Stimulated activated CD8-positive, alpha-beta memory T cell treated with anti-CD3 and anti-CD28 coated beads, Interleukin-12 subunit alpha, Interleukin-12 subunit beta, amount 100 ng/mL, for 24 hours (primary cell): Measurements from ENCODE around the gene ITPA.

Experiments used
- DNase-seq: peaks from one replicate; pipeline ENCODE4 v3.0.0-alpha.2; 2020; ENCODE audit errors: extremely low read depth

The ITPA gene

DNA sequence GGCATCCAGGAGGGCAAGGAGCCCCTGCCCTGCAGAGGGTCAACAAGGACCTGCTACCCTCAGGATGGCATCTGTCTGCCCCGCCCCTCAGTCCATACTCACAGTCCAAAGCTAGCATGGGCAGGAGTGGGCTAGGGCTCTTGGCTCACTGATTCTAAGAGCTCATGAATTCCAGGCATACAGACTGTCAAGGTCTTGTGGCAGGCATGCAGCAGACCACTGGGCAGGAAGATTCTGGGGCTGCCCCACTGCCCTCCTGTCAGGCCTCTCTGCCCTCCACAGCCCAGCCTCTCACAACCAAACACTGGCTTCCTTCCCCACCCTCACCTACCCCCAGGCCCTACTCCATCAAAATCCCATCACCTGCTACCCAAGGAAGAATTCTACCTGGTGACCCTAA is 35.3 kb downstream of the ITPA start:
- no peak for DNase-seq

DNA sequence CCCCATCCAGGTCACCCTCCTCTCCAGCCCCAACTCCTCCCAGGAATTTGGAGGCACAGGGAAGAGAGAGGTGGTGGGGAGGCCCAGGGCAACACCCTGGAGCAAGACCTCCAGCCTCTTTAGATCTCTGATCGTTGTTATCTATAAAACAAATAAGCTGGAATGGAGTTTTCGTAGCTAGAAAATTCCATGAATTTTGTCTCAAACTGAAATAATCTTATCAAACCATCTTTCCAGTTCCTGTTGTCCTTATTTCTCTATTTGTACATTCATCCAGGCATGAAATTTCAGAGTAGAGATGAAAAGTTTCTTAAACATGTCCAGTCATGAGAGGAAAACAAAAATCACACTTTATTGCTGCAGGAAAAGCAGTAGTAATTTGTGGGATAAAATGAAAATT is 35.9 kb downstream of the ITPA start:
- no peak for DNase-seq

DNA sequence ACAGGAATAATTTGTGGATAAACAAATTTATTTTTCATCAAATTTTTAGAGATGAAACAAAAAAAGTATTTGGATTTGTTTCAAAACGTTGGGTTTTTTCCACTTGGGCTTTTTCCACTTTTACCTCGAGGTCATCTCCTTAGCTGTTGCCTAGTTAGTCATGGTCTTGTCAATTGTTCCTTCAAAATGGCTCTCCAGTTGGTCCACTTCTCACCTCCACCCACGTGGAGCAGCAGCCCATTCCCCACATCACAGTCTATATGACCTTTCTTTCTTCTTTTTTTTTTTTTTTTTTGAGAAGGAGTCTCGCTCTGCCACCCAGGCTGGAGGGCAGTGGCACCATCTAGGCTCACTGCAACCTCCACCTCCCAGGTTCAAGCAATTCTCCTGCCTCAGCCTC is 36.4 kb downstream of the ITPA start:
- DNase-seq: no peak

DNA sequence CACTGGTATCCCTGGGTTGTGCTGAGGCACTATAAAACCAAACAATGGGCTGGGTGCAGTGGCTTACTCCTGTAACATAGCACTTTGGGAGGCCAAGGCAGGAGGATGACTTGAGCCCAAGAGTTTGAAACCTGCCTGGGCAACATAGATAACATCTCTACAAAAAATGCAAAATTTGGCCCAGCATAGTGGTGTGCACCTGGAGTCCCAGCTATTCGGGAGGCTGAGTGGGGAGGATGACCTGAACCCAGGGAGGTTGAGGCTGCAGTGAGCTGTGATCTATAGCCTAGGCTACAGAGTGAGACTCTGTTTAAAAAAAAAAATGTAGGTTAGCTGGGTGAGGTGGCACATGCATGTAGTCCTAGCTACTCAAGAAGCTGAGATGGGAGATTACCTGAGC is 37.4 kb downstream of the ITPA start:
- no peak for DNase-seq

DNA sequence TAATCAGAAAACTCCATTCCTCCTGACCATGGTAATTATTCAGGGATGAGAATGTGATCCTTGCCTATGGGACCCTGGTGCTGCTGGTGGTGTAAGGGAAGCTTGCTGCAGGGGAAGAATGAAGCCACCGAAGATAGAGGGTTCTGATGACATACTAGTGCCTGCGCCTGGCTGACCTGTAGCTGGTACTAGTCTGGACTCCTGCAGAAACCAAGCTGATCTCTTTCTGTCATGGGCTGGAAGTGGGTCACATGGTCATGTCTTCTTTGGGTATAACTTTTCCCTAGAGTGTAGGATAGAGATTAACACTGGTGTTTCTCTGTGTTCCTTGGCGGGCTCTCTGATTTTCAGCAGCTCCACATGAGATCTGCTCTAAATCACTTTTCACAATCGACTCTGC is 38.3 kb downstream of the ITPA start:
- DNase-seq: no peak

DNA sequence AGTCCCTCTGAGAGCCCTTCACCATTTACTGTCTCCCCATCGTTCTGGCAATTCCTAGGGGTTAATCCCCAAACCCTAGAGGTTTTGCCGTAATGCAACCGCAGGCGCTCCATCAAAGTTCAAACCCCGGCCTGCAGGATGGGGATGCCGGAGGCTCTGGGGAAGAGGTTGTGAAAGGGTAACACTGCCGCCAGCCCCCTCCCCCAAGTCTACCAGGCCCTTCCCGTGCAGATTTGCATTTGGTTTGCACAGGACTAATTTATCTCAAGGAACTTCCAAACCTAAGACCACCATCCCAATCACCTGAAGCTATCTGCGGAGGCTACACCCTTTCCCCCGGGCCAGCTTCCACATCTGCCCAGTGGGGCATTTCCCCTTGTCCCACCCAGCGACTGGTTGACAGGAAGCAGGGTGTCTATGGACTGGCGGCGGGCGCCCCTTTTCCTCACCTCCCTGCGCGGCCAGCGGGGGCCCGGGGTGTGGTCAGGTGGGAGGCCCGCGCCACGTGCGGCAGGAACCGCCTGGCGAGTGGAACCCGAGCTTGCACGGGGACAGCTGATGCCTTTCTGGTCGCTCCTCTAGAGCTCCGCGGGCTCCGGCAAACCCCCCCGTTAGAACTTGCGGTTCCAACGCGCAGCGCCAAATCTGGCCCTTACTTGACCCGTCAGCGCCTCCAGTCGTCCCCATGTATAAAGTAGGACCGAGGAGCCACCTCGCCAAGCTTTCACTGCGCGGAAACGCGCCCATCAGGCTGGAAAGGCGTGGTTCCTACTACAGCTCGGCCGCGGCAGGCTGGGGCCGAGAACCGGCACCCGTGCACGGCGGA is 39.1 kb downstream of the ITPA start:
- DNase-seq: no peak

DNA sequence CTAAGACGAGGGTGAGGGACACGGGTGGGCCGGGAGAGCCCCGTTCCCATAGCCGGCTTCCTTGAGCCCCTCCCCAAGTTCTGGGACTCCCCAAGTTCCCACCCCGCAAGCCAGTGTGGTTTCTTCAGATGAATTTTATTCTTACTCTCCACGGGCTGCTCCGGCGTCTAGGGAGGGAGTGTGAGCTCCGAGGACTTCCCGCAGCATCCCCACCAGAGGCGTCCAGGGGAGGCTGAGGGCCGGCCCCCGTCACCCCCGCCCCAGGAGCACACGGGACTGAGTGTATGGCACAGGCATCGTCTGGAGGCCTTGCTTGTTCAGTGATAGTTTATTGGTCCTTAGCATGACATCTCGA is 39.7 kb downstream of the ITPA start:
- DNase-seq: no peak

DNA sequence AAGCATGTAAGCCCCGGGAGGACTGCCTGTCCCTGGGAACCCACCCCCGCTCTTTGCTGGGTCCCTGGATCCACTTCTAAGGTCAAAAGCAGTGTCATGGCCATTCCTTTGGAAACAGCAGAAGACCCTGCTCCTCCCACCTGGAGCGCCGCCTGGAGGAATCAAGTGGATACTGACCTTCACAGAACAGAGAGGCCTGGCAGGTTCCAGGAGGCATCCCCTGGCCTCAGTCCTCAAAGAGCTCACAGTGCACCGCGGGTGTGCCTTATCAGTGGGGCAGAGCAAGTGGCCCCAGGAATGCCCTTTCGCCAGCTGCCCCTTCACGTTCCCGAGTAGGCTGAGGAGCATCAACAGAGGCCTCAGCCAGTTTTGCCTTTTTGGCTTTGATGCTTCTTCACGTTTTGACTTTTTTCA is 40.8 kb downstream of the ITPA start:
- no peak for DNase-seq

DNA sequence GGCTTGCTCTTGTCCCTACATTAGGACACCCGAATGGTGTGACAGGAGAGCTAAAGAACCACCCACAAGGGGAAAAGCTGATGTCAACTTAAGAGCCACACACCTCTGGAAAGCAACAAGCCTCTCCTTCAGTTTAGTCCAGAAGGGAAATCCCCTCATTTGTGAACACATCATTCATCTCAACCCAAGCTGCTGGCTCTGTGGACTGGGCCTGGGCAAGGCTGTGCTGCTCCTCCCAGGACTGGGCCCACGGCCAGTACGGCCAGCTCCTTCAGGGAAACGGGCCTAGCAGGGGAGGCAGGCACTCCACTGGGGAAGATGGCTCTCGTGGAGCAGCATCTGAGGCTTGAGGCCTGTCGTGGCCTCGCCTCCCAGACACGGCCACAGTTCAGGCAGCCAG is 42.5 kb downstream of the ITPA start:
- DNase-seq: no peak

DNA sequence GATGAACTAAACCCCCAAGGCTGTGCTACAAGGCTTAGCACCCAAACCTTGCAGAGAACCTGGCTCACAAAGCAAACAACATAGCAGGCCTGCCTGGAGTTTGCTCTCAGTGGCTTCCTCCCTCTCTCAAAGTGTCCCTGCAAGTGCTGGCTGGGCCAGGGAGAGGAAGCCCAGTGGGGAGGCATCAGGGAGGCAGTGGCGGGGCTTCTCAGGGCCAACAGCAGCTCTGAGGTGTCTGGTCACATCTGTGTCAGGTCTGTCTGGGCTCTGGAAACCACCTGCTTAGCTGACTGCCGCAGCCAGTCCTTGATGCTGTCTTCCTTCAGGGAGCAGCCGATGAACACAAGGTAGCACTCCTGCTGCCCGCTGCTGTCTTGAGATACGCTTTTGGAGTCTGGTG is 46.4 kb downstream of the ITPA start:
- DNase-seq: no peak

DNA sequence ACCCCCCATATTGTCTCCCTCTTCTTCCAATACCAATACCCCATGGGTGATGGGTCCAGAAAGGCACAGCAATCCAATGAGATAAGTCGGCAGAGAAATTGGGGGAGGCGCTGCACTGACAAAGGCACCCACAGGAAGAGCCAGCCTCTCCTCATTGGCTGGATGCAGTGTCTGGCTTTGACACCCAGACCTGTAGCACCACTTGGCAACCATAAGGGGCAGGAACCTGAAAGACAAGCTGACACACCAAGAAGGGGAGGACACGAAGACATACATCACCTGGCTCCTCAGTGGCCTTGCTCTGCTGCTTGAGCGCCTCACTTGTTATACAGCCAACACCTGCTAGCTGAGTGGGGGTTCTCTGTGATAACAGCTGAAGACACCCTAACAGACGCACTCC is 49.1 kb downstream of the ITPA start:
- no peak for DNase-seq

DNA sequence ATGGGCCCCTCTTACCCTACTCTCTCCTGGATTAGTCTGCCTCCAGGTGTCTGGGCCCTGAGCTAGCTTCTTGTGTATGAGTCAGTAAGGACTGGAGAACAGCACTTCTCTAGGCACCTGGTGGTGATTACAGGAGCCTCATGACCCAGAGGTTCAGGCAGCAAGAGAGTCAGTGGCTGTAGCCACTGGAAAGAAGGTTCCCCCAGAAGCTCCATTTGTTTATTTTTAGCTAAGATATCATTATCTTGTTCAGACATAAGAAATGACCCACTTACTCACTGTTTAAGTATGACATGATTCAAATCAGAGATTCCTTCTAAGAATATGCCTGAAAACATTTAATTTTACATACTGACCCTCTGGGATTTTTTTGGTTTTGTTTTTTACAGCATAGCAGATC is 53.3 kb downstream of the ITPA start:
- no peak for DNase-seq

DNA sequence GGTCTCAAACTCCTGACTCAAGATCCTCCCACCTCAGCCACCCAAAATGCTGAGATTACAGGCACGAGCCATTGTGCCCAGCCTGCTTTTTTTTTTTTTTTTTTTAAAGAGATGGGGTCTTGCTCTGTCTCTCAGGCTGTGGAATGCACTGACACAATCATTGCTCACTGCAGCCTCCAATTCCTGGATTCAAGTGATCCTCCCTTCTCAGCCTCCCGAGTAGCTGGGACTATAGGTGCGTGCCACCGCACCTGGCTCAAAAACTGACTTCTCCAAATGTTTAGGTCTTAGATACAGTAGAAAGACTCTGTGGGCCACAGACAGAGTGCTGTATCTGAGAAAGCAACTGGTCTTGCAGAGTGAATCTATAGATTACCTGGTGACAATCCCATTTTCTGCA is 60.8 kb downstream of the ITPA start:
- DNase-seq: no peak

DNA sequence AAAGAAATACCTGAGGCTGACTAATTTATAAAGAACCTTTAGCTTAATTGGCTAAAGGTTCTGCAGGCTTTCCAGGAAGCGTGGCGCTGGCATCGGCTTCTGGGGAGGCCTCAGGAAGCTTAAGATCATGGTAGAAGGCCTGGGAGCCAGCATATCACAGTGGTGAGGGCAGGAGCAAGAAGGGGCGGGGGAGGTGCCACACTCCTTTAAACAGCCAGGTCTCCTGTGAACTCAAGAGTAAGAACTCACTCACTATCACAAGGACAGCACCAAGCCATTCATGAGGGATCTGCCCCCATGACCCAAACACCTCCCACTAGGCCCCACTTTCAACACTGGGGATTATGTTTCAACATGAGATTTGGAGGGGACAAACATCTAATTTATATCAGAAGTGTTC is 64.1 kb downstream of the ITPA start:
- no peak for DNase-seq
